Smooth muscle cell (in vitro differentiated cells): ENCODE measurements around the gene ANK3. TPM values are rescaled to one million over a fixed set of nuclear protein-coding genes. Genes with fewer than 3 reads are reported as not detected.

Experiments
- DNase-seq: peaks from one replicate; lab custom pipeline; 2025; ENCODE audit not compliant: unreplicated experiment; lab: John Stamatoyannopoulos, UW
- H2AFZ ChIP-seq: fragments of 200-600 bp; sonication (generic); 2 replicates; pipeline ENCODE4 v1.6.0; 2016; ENCODE audit warnings: antibody characterized with exemption, low read depth, mild to moderate bottlenecking
- H3F3A ChIP-seq: fragments of 200-600 bp; sonication (generic); 2 replicates; pipeline ENCODE4 v1.6.0; 2017; ENCODE audit warnings: antibody characterized with exemption, low read depth
- H3K27ac ChIP-seq: fragments of 200-600 bp; sonication (generic); 2 replicates; pipeline ENCODE4 v1.5.1; 2016; ENCODE audit warnings: low read depth, mild to moderate bottlenecking
- H3K27me3 ChIP-seq: fragments of 200-600 bp; sonication (generic); 2 replicates; pipeline ENCODE4 v1.6.1; 2016; ENCODE audit warnings: low read depth, mild to moderate bottlenecking
- H3K36me3 ChIP-seq: fragments of 200-600 bp; sonication (generic); 2 replicates; pipeline ENCODE4 v1.5.1; 2016; ENCODE audit warnings: low read depth
- H3K4me1 ChIP-seq: fragments of 200-600 bp; sonication (generic); 2 replicates; pipeline ENCODE4 v1.5.1; 2016; ENCODE audit warnings: low read depth
- H3K4me2 ChIP-seq: fragments of 200-600 bp; sonication (generic); 2 replicates; pipeline ENCODE4 v1.6.0; 2016; ENCODE audit warnings: mild to moderate bottlenecking
- H3K4me3 ChIP-seq: fragments of 200-600 bp; sonication (generic); 2 replicates; pipeline ENCODE4 v1.5.1; 2016; ENCODE audit warnings: mild to moderate bottlenecking
- H3K79me2 ChIP-seq: fragments of 200-600 bp; sonication (generic); 2 replicates; pipeline ENCODE4 v1.6.0; 2016; ENCODE audit warnings: low read depth, mild to moderate bottlenecking
- H3K9ac ChIP-seq: fragments of 200-600 bp; sonication (generic); 2 replicates; pipeline ENCODE4 v1.6.0; 2016; ENCODE audit warnings: low read depth
- H3K9me3 ChIP-seq: fragments of 200-600 bp; sonication (generic); replicated peaks from 2 replicates; pipeline ENCODE4 v1.5.1; 2016; ENCODE audit warnings: low read depth
- H4K20me1 ChIP-seq: fragments of 200-600 bp; sonication (generic); 2 replicates; pipeline ENCODE4 v1.6.0; 2016; ENCODE audit warnings: low read depth
- WGBS: methylation state at CpG from one replicate; pipeline ENCODE4 v1.1.7; 2016; ENCODE audit warnings: low lambda C conversion rate; 5-methylcytosine and 5-hydroxymethylcytosine counted together
- polyA plus RNA-seq: library from polyadenylated mRNA; unstranded; fragments of >200 nt; fragmentation: Nextera tagmentation; extraction: Ambion mirVana; gene quantifications from 2 replicates; pipeline ENCODE4 v1.2.1, GENCODE V29; 2016
- total RNA-seq: library from RNA; depleted of rRNA; stranded (reverse); fragments of >200 nt; gene quantifications from 2 replicates; pipeline ENCODE4 v1.2.3, GENCODE V29; 2014
- TF ChIP-seq, protein P1 (sequence below): fragments of 200-600 bp; sonication (generic); IDR thresholded peaks from 2 replicates; pipeline ENCODE4 v1.5.1; 2017; ENCODE audit warnings: borderline replicate concordance, mild to moderate bottlenecking, antibody characterized with exemption; ENCODE audit not compliant: insufficient read depth, poor library complexity, severe bottlenecking

The ANK3 gene
- total and polyA plus RNA-seq, 2 experiments from 2014 or later = 28.2 to 85.5 TPM

DNA sequence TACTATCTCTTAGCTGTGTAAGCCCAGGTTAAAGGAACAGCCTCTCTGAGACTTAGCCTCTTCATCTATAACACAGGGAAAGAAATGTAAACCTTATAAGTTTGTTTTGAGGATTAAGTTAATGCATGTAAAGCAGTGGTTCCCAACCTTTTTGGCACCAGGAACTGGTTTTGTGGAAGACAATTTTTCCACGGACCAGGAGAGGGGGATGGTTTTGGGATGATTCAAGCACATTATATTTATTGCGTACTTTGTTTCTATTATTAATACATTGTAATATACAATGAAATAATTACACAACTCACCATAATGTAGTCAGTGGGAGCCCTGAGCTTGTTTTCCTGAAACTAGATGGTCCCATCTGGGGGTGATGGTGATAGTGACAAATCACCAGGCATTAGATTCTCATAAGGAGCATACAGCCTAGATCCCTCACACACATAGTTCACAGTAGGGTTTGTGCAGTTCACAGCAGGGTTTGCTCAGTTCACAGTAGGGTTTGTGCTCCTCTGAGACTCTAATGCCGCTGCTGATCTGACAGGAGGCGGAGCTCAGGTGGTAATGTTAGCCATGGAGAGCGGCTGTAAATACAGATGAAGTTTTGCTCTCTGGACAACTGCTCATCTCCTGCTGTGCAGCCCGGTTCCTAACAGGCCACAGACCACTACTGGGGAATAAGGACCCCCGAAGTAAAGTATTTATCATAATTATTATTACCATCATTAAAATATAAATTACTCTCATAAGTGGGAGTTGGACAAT, 41.3 kb upstream of the ANK3 start:
- no peak overlapping the region for H2AFZ ChIP-seq
- no peaks in the 10 kb centered on the region for H3K79me2 ChIP-seq
- no peak overlapping the region for H3K9ac ChIP-seq
- peaks cover 28% of the 10 kb centered on the region for H3K4me1 ChIP-seq
- WGBS = 80% methylated on average over 7 of the region's 7 CpGs
- no peaks in the 10 kb centered on the region for H3K36me3 ChIP-seq
- no peaks in the 10 kb centered on the region for H3K27me3 ChIP-seq
- H3K4me3 ChIP-seq = no peak overlapping the region
- H3K4me2 ChIP-seq = peak overlapping the region; percentile 65
- no peaks in the 10 kb centered on the region for H3K9me3 ChIP-seq
- no peak for DNase-seq
- TF ChIP-seq, protein P1, sequence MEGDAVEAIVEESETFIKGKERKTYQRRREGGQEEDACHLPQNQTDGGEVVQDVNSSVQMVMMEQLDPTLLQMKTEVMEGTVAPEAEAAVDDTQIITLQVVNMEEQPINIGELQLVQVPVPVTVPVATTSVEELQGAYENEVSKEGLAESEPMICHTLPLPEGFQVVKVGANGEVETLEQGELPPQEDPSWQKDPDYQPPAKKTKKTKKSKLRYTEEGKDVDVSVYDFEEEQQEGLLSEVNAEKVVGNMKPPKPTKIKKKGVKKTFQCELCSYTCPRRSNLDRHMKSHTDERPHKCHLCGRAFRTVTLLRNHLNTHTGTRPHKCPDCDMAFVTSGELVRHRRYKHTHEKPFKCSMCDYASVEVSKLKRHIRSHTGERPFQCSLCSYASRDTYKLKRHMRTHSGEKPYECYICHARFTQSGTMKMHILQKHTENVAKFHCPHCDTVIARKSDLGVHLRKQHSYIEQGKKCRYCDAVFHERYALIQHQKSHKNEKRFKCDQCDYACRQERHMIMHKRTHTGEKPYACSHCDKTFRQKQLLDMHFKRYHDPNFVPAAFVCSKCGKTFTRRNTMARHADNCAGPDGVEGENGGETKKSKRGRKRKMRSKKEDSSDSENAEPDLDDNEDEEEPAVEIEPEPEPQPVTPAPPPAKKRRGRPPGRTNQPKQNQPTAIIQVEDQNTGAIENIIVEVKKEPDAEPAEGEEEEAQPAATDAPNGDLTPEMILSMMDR = no peak
- no peaks in the 10 kb centered on the region for H4K20me1 ChIP-seq
- H3F3A ChIP-seq = peaks cover 6% of the 10 kb centered on the region
- no peak overlapping the region for H3K27ac ChIP-seq

DNA sequence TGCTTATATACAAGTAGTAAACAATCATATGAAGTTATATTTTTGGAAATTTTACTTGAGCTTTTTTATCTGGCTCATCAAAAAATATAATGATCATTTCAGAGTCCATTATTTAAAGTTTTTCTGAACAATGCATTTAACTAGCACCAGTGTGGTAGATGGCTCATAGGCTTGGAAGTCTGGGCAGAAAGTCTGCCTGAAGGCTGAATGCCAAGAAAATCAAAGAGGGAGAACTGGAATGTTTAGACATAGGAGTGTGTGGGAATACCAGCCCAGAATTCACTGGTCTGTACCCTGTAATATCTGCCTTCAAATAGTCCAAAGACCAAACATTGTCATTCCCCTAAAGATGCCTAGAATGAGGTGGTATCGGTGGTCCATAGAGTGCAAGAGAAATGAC, 40.3 kb upstream of the ANK3 start:
- Histone ChIP-seq H3K79me2 (no peaks in the 10 kb centered on the region), H3K4me2 (peak overlapping the region; percentile 65), H3K27me3 (no peaks in the 10 kb centered on the region), H3K9ac (no peak overlapping the region), H3K27ac (peak overlapping the region; percentile 55), H3K36me3 (no peaks in the 10 kb centered on the region), H3K4me1 (peaks cover 28% of the 10 kb centered on the region), H3K4me3 (no peak overlapping the region), H3F3A (peaks cover 7% of the 10 kb centered on the region), H2AFZ (no peak overlapping the region), H3K9me3 (no peaks in the 10 kb centered on the region), H4K20me1 (no peaks in the 10 kb centered on the region)
- TF ChIP-seq, protein P1 = no peak
- WGBS = 87% methylated on average over 1 of the region's 1 CpG
- no peak for DNase-seq

DNA sequence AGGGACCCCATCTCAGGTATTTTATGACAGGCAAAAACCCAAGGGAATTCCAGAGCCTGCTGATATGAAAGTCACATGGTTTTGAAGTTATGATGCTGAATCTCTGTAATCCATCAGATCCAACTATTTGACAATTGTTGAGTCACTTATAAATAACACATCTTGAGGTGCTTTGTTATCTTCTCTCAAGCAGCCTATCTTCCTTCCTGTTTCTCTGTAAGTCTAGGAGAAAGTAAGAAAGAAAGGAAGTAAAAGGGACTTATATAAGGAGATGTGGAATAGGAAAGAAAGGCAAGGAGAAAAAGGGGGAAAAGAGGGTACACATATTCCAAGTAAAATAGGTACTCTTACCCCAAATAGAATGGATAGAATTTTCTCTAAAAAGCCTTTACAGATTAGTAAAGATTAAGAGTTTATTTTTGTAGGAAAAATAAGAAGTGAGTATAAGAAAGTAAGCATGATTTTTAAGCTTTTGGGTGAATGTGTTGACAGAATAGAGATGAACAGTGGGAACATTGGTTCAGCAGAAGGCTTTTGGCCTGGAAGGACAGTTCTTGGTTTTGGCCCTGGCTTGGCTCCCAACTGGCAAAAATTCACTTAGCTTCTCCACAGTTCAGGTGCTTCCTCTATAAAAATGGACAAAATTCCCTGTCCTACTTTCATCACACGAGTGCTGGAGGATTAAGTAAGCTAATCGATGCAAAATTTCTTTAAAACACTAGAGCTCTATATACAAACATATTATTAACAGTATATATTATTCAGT, 39.6 kb upstream of the ANK3 start:
- no peaks in the 10 kb centered on the region for H3K36me3 ChIP-seq
- peak overlapping the region; percentile 55 for H3K27ac ChIP-seq
- no peaks in the 10 kb centered on the region for H3K27me3 ChIP-seq
- DNase-seq = no peak
- H4K20me1 ChIP-seq = no peaks in the 10 kb centered on the region
- no peaks in the 10 kb centered on the region for H3K79me2 ChIP-seq
- peaks cover 28% of the 10 kb centered on the region for H3K4me1 ChIP-seq
- peak overlapping the region; percentile 16 for H3K9ac ChIP-seq
- no peak overlapping the region for H3K4me3 ChIP-seq
- 80% methylated on average over 2 of the region's 2 CpGs for WGBS
- H3K4me2 ChIP-seq = peak overlapping the region; percentile 65
- H3K9me3 ChIP-seq = no peaks in the 10 kb centered on the region
- peaks cover 9% of the 10 kb centered on the region for H3F3A ChIP-seq
- TF ChIP-seq, protein P1 = no peak
- peak overlapping the region; percentile 61 for H2AFZ ChIP-seq
